B cell (primary cell): ENCODE data around the gene ELMOD3. TPM values are rescaled to one million over a fixed set of nuclear protein-coding genes. Genes with fewer than 3 reads are reported as not detected.

ENCODE experiments used
- ATAC-seq: fragments of 200-7000 bp; cut with Tn5 transposase; one replicate; pipeline ENCODE4 v1.10.0; 2021; ENCODE audit warnings: low read depth, mild to moderate bottlenecking, moderate number of reproducible peaks, moderate library complexity
- CTCF ChIA-PET: fragments of 350-600 bp; sonication (Branson Sonifier 250); formaldehyde crosslinking; loops from one replicate; lab custom pipeline; 2021; ENCODE audit warnings: antibody characterized with exemption, inconsistent platforms; lab: Charles Lee
- POLR2A ChIA-PET: fragments of 350-600 bp; sonication (Branson Sonifier 250); formaldehyde crosslinking; loops from one replicate; lab custom pipeline; 2021; ENCODE audit warnings: antibody characterized with exemption; lab: Charles Lee
- DNase-seq: peaks from one replicate; pipeline ENCODE4 v3.0.0; 2013
- H2AFZ ChIP-seq: 2 replicates; pipeline ENCODE4 v1.6.1; 2012; ENCODE audit warnings: mild to moderate bottlenecking, low read depth, low read length; ENCODE audit not compliant: insufficient read depth, poor library complexity, severe bottlenecking
- H3K27ac ChIP-seq, 2 donors: 1 replicate in 1 of 2; 2 replicates in 1 of 2; pipeline ENCODE4 v1.5.1; 2012 to 2013; ENCODE audit warnings: low read length in 2 of 2, mild to moderate bottlenecking in 2 of 2, moderate library complexity in 1 of 2
- H3K27me3 ChIP-seq, 4 experiments: fragments of 200-600 bp in 1 of 4; sonication (generic) in 1 of 4; replicated peaks in 1 of 4; 1 replicate in 2 of 4; 2 replicates in 2 of 4; pipeline versions ENCODE4 v1.6.1 to v1.7.0; 2013 to 2016; ENCODE audit warnings: low read length in 3 of 4, mild to moderate bottlenecking in 2 of 4, mixed read lengths in 1 of 4, moderate library complexity in 1 of 4; ENCODE audit not compliant: insufficient read depth in 4 of 4, control insufficient read depth in 3 of 4; ENCODE audit errors: control extremely low read depth in 1 of 4
- H3K36me3 ChIP-seq, 2 experiments: replicated peaks in 1 of 2; 1 replicate in 1 of 2; 2 replicates in 1 of 2; pipeline versions ENCODE4 v1.6.1 to v1.7.1; 2013; ENCODE audit warnings: low read length in 1 of 2; ENCODE audit not compliant: insufficient read depth in 2 of 2, control insufficient read depth in 1 of 2; ENCODE audit errors: control extremely low read depth in 1 of 2, extremely low read depth in 1 of 2
- H3K4me1 ChIP-seq, 2 donors: fragments of 200-600 bp in 1 of 2; sonication (generic) in 1 of 2; 1 replicate in 1 of 2; 2 replicates in 1 of 2; pipeline versions ENCODE4 v1.5.1 to v1.6.1; 2013 to 2017; ENCODE audit warnings: low read length in 2 of 2; ENCODE audit not compliant: control insufficient read depth in 2 of 2, insufficient read depth in 2 of 2
- H3K4me2 ChIP-seq: replicated peaks from 2 replicates; pipeline ENCODE3; 2012; ENCODE audit warnings: mild to moderate bottlenecking, low read depth, low read length; ENCODE audit not compliant: poor library complexity, severe bottlenecking
- H3K4me3 ChIP-seq, 5 experiments: fragments of 200-600 bp in 1 of 5; sonication (generic) in 1 of 5; 1 replicate in 3 of 5; 2 replicates in 2 of 5; pipeline versions ENCODE4 v1.5.1 to v1.7.0; 2011 to 2016; ENCODE audit warnings: low read length in 4 of 5, mild to moderate bottlenecking in 4 of 5, low read depth in 2 of 5, control low read depth in 1 of 5, moderate library complexity in 1 of 5; ENCODE audit not compliant: insufficient read depth in 1 of 5; ENCODE audit errors: control extremely low read depth in 1 of 5, extremely low read depth in 1 of 5
- H3K79me2 ChIP-seq: fragments of 200-600 bp; sonication (generic); one replicate; pipeline ENCODE4 v1.6.0; 2016; ENCODE audit warnings: low read length; ENCODE audit not compliant: control insufficient read depth, insufficient read depth
- H3K9ac ChIP-seq: fragments of 200-600 bp; sonication (generic); 2 replicates; pipeline ENCODE4 v1.6.1; 2017; ENCODE audit warnings: mild to moderate bottlenecking, low read length, moderate library complexity
- H3K9me3 ChIP-seq, 3 donors: one replicate each; pipeline versions ENCODE4 v1.6.1 to v1.7.1; 2013; ENCODE audit warnings: low read length in 2 of 3; ENCODE audit not compliant: control insufficient read depth in 2 of 3, insufficient read depth in 1 of 3; ENCODE audit errors: control extremely low read depth in 1 of 3
- H4K20me1 ChIP-seq: 2 replicates; pipeline ENCODE4 v1.6.0; 2012; ENCODE audit warnings: mild to moderate bottlenecking, low read length; ENCODE audit not compliant: insufficient read depth, control insufficient read depth, poor library complexity, severe bottlenecking
- H3K27ac Mint-ChIP-seq: one replicate; pipeline ENCODE4 v1.8.0; 2021; ENCODE audit warnings: mixed read lengths
- H3K27me3 Mint-ChIP-seq: one replicate; pipeline ENCODE4 v1.8.0; 2021; ENCODE audit warnings: mixed read lengths
- H3K4me1 Mint-ChIP-seq: one replicate; pipeline ENCODE4 v1.8.0; 2021; ENCODE audit warnings: mixed read lengths
- H3K4me3 Mint-ChIP-seq: one replicate; pipeline ENCODE4 v1.8.0; 2021; ENCODE audit warnings: mixed read lengths
- H3K9me3 Mint-ChIP-seq: one replicate; pipeline ENCODE4 v1.8.0; 2022; ENCODE audit warnings: mixed read lengths; ENCODE audit not compliant: insufficient read depth
- EZH2 ChIP-seq: IDR thresholded peaks from 2 replicates; pipeline ENCODE4 v1.6.1; 2012; ENCODE audit warnings: borderline replicate concordance, low read depth, mild to moderate bottlenecking, moderate library complexity, low read length; ENCODE audit not compliant: insufficient read depth, poor library complexity, severe bottlenecking
- whole genome bisulfite sequencing: methylation state at CpG from one replicate; pipeline ENCODE4 v1.1.5; 2013; ENCODE audit warnings: missing lambda C conversion rate; ENCODE audit not compliant: insufficient coverage; 5-methylcytosine and 5-hydroxymethylcytosine counted together
- intact Hi-C: fragments of 100-400 bp; cut with micrococcal nuclease; formaldehyde crosslinking; loops from one replicate; pipeline ENCODE4 v1.10.0; 2022
- polyA plus RNA-seq: library from polyadenylated mRNA; depleted of rRNA; stranded (reverse); fragments of >200 nt; gene quantifications from 2 replicates; pipeline ENCODE4 v1.2.3, GENCODE V29; 2012
- total RNA-seq, 2 donors: library from RNA; stranded (reverse); fragments of 120-200 nt in 1 of 2; gene quantifications; 1 replicate in 1 of 2; 2 replicates in 1 of 2; pipeline versions ENCODE4 v1.2.3 to v1.2.4, GENCODE V29; 2013 to 2022
- TF ChIP-seq, protein P1 (sequence below): fragments of 200-600 bp; IDR thresholded peaks from one replicate; pipeline ENCODE4 v1.8.0; 2022; ENCODE audit warnings: antibody characterized with exemption, mild to moderate bottlenecking

ELMOD3 gene
- total and polyA plus RNA-seq, 2 donors (not counting 1 experiment from before 2014, with no cell fraction given) = 34.3 to 57.6 TPM

DNA sequence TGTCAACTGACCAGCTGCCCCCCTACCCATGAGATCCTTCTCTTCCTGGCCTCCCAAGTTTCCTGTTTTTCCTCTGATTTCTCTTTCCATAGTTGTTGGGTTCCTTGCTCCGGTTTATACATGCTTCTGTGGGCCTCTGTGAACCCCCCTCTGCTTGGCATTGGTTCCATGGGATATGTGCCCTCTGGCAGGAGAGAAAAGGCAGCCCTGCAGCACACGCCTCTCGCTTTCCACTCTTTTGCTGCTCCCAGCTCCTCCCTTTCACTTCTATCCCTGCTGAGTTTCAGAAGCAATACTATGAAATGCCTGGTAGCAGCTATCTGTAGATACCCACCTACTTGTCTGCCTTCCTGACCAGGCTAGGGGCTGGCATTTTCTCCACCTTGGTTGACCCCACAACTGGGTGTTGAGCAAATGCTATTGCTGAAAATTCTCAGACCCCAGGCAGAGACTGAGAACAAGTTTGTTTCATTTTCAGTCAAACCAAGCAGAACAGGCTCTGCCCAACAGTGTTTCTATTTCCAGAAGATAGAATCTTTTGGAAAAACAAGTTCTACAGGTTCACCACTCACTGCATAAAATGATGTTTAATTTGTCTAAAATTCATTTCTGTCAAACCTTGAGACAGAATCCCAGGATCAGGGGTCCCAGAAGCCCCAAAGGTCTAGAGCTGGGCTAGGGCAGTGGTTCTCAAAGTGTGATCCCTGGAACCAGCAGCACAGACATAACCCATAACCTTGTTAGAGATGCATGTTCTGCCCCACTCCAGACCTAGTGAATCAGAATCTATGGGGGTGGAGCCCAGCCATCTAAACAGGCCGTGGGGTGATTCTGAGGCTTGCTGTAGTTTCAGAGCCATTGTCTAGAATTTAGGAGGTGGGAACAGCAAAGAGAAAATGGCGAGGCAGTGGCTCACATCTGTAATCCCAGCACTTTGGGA, 42.2 kb downstream of the ELMOD3 start:
- Mint-ChIP-seq H3K4me3 (no peak overlapping the region), H3K4me1 (peaks cover 25% of the 10 kb centered on the region), H3K27ac (peak overlapping the region; percentile 72), H3K9me3 (no peaks in the 10 kb centered on the region), H3K27me3 (no peaks in the 10 kb centered on the region)
- ChIA-PET POLR2A (no interaction called here), CTCF (interaction anchor here (1.3 kb wide), 1 partner anchor 11 kb away, joined by 3 read pairs; no protein-coding TSS in a partner anchor)
- Histone ChIP-seq H2AFZ (no peak overlapping the region), H3K4me2 (no peak overlapping the region), H3K27ac (peak overlapping the region in 1 of 2 donors; percentile 48), H3K36me3 (peaks cover 5 to 77% of the 10 kb centered on the region in 2 experiments), H3K9ac (no peak overlapping the region), H3K4me3 (no peak overlapping the region), H3K4me1 (peaks cover 18 to 19% of the 10 kb centered on the region in 2 donors), H3K9me3 (no peaks in the 10 kb centered on the region), H3K27me3 (no peaks in the 10 kb centered on the region), H4K20me1 (no peaks in the 10 kb centered on the region), H3K79me2 (no peaks in the 10 kb centered on the region)
- TF ChIP-seq EZH2 = no peak
- TF ChIP-seq, protein P1, sequence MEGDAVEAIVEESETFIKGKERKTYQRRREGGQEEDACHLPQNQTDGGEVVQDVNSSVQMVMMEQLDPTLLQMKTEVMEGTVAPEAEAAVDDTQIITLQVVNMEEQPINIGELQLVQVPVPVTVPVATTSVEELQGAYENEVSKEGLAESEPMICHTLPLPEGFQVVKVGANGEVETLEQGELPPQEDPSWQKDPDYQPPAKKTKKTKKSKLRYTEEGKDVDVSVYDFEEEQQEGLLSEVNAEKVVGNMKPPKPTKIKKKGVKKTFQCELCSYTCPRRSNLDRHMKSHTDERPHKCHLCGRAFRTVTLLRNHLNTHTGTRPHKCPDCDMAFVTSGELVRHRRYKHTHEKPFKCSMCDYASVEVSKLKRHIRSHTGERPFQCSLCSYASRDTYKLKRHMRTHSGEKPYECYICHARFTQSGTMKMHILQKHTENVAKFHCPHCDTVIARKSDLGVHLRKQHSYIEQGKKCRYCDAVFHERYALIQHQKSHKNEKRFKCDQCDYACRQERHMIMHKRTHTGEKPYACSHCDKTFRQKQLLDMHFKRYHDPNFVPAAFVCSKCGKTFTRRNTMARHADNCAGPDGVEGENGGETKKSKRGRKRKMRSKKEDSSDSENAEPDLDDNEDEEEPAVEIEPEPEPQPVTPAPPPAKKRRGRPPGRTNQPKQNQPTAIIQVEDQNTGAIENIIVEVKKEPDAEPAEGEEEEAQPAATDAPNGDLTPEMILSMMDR = no peak
- 100% methylated on average over 3 of the region's 5 CpGs for WGBS
- intact Hi-C loops = no loop called here
- ATAC-seq (no peak), DNase-seq (no peak)

DNA sequence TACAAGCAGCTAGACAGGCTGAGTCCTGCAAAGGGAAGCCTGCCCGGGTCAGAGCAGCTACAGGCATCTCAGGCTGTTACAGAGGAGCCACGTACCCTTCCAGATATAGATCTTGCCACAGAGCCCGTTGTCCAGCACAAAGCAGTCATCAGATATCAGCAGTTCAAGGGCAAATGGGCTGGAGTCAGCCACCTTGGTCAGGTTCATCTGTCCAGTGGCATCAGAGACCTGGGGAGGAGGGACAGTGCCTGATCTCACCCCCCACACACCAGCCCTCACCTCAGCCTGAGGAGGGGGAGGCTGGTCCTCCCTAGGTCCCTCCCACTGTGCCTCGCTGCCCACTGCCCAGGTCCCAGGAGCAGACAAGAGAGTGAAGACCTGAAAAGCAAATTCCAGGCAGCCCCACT, 43.4 kb downstream of the ELMOD3 start:
- POLR2A ChIA-PET = no interaction called here
- H4K20me1 ChIP-seq = no peaks in the 10 kb centered on the region
- intact Hi-C loops = no loop called here
- CTCF ChIA-PET = no interaction called here
- Mint-ChIP-seq H3K27ac (no peak overlapping the region), H3K4me3 (no peak overlapping the region), H3K27me3 (no peaks in the 10 kb centered on the region), H3K9me3 (no peaks in the 10 kb centered on the region), H3K4me1 (peaks cover 23% of the 10 kb centered on the region)
- peaks cover 5 to 79% of the 10 kb centered on the region in 2 experiments for H3K36me3 ChIP-seq
- H3K27me3 ChIP-seq = no peaks in the 10 kb centered on the region
- H3K27ac ChIP-seq = no peak overlapping the region
- no peak overlapping the region for H2AFZ ChIP-seq
- TF ChIP-seq, protein P1 = no peak
- TF ChIP-seq EZH2 = no peak
- peaks cover 18 to 19% of the 10 kb centered on the region in 2 donors for H3K4me1 ChIP-seq
- DNase-seq = no peak
- no peak for ATAC-seq
- H3K79me2 ChIP-seq = no peaks in the 10 kb centered on the region
- 93% methylated on average over 4 of the region's 4 CpGs for WGBS
- no peaks in the 10 kb centered on the region for H3K9me3 ChIP-seq
- H3K4me2 ChIP-seq = no peak overlapping the region
- no peak overlapping the region for H3K9ac ChIP-seq
- H3K4me3 ChIP-seq = no peak overlapping the region
